GM18517 (cell line): ENCODE measurements around the gene ANKRD55.
A peak's percentile ranks its signal among the peaks of the same experiment; 100 is the strongest.
"Not testable (repeated sequence)": the region's sequence is repeated elsewhere in the genome, so short reads cannot be mapped to it uniquely, and the experiment has no call there.

Experiments
- ATAC-seq: cut with Tn5 transposase; IDR thresholded peaks from one replicate; pipeline ENCODE4 v1.9.1; 2021; ENCODE audit warnings: mild to moderate bottlenecking, moderate library complexity; ENCODE audit not compliant: unreplicated experiment

Gene ANKRD55

GRCh38 chr5:56083286-56083854, 149.8 kb downstream of the ANKRD55 start:
- ATAC-seq, result no peak

- peak; percentile 50 for ATAC-seq
Measured at GRCh38 chr5:56081053-56081642, 152.0 kb downstream of the ANKRD55 start.

- ATAC-seq, result peak; percentile 71
Measured at GRCh38 chr5:56080375-56081052, 152.6 kb downstream of the ANKRD55 start.

GRCh38 chr5:56079157-56079500, 154.0 kb downstream of the ANKRD55 start:
- not testable (repeated sequence) for ATAC-seq

GRCh38 chr5:56078278-56079156, 154.6 kb downstream of the ANKRD55 start:
- ATAC-seq, result no peak

GRCh38 chr5:56077796-56078233, 155.3 kb downstream of the ANKRD55 start:
- no peak for ATAC-seq

GRCh38 chr5:56076486-56076885, 156.6 kb downstream of the ANKRD55 start:
- no peak for ATAC-seq

GRCh38 chr5:56075361-56075760, 157.8 kb downstream of the ANKRD55 start:
- ATAC-seq, result no peak

GRCh38 chr5:56072863-56073766, 160.0 kb downstream of the ANKRD55 start:
- ATAC-seq, result no peak

- ATAC-seq, result no peak
Measured at GRCh38 chr5:56071470-56071869, 161.7 kb downstream of the ANKRD55 start.

- no peak for ATAC-seq
Measured at GRCh38 chr5:56070851-56071465, 162.2 kb downstream of the ANKRD55 start.

GRCh38 chr5:56069652-56070226, 163.4 kb downstream of the ANKRD55 start:
- ATAC-seq, result no peak

- no peak for ATAC-seq
Measured at GRCh38 chr5:56066931-56067450, 166.1 kb downstream of the ANKRD55 start.

- peak; percentile 58 for ATAC-seq
Measured at GRCh38 chr5:56064984-56065383, 168.1 kb downstream of the ANKRD55 start.

- no peak for ATAC-seq
Measured at GRCh38 chr5:56060276-56061110, 172.6 kb downstream of the ANKRD55 start.

- ATAC-seq, result no peak
Measured at GRCh38 chr5:56059854-56060253, 173.3 kb downstream of the ANKRD55 start.

GRCh38 chr5:56056875-56057274, 176.3 kb downstream of the ANKRD55 start:
- peak; percentile 85 for ATAC-seq

- no peak for ATAC-seq
Measured at GRCh38 chr5:56055859-56056258, 177.3 kb downstream of the ANKRD55 start.
